ENCODE measurements around the gene SPEN. TPM values are rescaled to one million over a fixed set of nuclear protein-coding genes. Genes with fewer than 3 reads are reported as not detected.

The SPEN gene
- total and polyA plus RNA-seq, 2 of the 13 experiments (the other 11 are each of a cell fraction or from before 2014, with no cell fraction given): 4.8 to 14.0 TPM

GRCh38 chr1:15945832-15946448 lies 98.4 kb downstream of the SPEN start:
- Histone ChIP-seq H3K79me2 (ENCODE audit: insufficient read depth, low read length) (no peaks in the 10 kb centered on the region), H3K4me3 (replicated peaks in 1 of 3; ENCODE audit: insufficient read depth in 1 of 3, low read depth in 2 of 3, low read length in 3 of 3) (no peak overlapping the region), H3K4me2 (ENCODE audit: low read depth, low read length) (no peak overlapping the region), H3K36me3 (replicated peaks in 1 of 2; ENCODE audit: control insufficient read depth in 1 of 2, insufficient read depth in 2 of 2, low read length in 2 of 2) (peaks cover 28 to 69% of the 10 kb centered on the region in 2 experiments; a peak in 4 of 5 replicates), H3K4me1 (ENCODE audit: insufficient read depth, low read length) (peaks cover 11% of the 10 kb centered on the region; the same call in 1 of the 2 replicates), H3K27me3 (ENCODE audit: control insufficient read depth in 1 of 2, insufficient read depth in 2 of 2, low read length in 2 of 2) (no peaks in the 10 kb centered on the region), H3K9ac (ENCODE audit: insufficient read depth, low read depth, low read length) (no peak overlapping the region), H3K9me3 (ENCODE audit: low read length) (no peaks in the 10 kb centered on the region), H2AFZ (ENCODE audit: low read length) (no peak overlapping the region), H4K20me1 (ENCODE audit: insufficient read depth, low read length) (no peaks in the 10 kb centered on the region), H3K27ac (ENCODE audit: extremely low read length, insufficient read depth, low read length) (no peak overlapping the region)
- BruUV-seq (replicated peaks): no TSS peak
- DNase-seq (ENCODE audit: low spot score) (no peak), FAIRE-seq (no peak), ATAC-seq (no peak)
- intact Hi-C loops (cut with micrococcal nuclease; ENCODE audit: unreplicated experiment): no loop called here
- ChIA-PET POLR2A (no interaction called here), CTCF (ENCODE audit: low intra/inter-chr PET ratio, low total read pairs) (no interaction called here)
- TF ChIP-seq, protein P1, sequence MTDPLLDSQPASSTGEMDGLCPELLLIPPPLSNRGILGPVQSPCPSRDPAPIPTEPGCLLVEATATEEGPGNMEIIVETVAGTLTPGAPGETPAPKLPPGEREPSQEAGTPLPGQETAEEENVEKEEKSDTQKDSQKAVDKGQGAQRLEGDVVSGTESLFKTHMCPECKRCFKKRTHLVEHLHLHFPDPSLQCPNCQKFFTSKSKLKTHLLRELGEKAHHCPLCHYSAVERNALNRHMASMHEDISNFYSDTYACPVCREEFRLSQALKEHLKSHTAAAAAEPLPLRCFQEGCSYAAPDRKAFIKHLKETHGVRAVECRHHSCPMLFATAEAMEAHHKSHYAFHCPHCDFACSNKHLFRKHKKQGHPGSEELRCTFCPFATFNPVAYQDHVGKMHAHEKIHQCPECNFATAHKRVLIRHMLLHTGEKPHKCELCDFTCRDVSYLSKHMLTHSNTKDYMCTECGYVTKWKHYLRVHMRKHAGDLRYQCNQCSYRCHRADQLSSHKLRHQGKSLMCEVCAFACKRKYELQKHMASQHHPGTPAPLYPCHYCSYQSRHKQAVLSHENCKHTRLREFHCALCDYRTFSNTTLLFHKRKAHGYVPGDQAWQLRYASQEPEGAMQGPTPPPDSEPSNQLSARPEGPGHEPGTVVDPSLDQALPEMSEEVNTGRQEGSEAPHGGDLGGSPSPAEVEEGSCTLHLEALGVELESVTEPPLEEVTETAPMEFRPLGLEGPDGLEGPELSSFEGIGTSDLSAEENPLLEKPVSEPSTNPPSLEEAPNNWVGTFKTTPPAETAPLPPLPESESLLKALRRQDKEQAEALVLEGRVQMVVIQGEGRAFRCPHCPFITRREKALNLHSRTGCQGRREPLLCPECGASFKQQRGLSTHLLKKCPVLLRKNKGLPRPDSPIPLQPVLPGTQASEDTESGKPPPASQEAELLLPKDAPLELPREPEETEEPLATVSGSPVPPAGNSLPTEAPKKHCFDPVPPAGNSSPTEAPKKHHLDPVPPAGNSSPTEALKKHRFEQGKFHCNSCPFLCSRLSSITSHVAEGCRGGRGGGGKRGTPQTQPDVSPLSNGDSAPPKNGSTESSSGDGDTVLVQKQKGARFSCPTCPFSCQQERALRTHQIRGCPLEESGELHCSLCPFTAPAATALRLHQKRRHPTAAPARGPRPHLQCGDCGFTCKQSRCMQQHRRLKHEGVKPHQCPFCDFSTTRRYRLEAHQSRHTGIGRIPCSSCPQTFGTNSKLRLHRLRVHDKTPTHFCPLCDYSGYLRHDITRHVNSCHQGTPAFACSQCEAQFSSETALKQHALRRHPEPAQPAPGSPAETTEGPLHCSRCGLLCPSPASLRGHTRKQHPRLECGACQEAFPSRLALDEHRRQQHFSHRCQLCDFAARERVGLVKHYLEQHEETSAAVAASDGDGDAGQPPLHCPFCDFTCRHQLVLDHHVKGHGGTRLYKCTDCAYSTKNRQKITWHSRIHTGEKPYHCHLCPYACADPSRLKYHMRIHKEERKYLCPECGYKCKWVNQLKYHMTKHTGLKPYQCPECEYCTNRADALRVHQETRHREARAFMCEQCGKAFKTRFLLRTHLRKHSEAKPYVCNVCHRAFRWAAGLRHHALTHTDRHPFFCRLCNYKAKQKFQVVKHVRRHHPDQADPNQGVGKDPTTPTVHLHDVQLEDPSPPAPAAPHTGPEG (CRISPR knock-in tag; IDR thresholded peaks at IDR 0.05): no peak
- TF ChIP-seq MAF1 (CRISPR knock-in tag; IDR thresholded peaks at IDR 0.05; ENCODE audit: borderline replicate concordance): no peak
- in situ Hi-C loops (cut with HindIII; ENCODE audit: extremely low pct_ligation_motif_present, low pct_unique_long_range_greater_than_20kb): no loop called here
- 98% methylated on average over 6 of the region's 17 CpGs for WGBS (ENCODE audit: low lambda C conversion rate)
